ENCODE data around the gene STOX1.
A peak's percentile ranks its signal among the peaks of the same experiment; 100 is the strongest.
"Not testable (repeated sequence)": the region's sequence is repeated elsewhere in the genome, so short reads cannot be mapped to it uniquely, and the experiment has no call there.

STOX1 gene

GRCh38 chr10:68829952-68830351 lies 2.6 kb downstream of the STOX1 start:
- DNase-seq (ENCODE audit: low read depth) = no peak

GRCh38 chr10:68831961-68832455 lies 4.7 kb downstream of the STOX1 start:
- DNase-seq (ENCODE audit: low read depth) = no peak

GRCh38 chr10:68832601-68833000 lies 5.3 kb downstream of the STOX1 start:
- DNase-seq (ENCODE audit: low read depth) = no peak

- no peak for DNase-seq (ENCODE audit: low read depth)
Measured at GRCh38 chr10:68837626-68838322, 10.4 kb downstream of the STOX1 start.

- not testable (repeated sequence) for DNase-seq (ENCODE audit: low read depth)
Measured at GRCh38 chr10:68840650-68841049, 13.3 kb downstream of the STOX1 start.

- DNase-seq (ENCODE audit: low read depth) = no peak
Measured at GRCh38 chr10:68848281-68848680, 20.9 kb downstream of the STOX1 start.

- DNase-seq (ENCODE audit: low read depth) = no peak
Measured at GRCh38 chr10:68848806-68849205, 21.5 kb downstream of the STOX1 start.

GRCh38 chr10:68856352-68856751 lies 29.0 kb downstream of the STOX1 start:
- DNase-seq (ENCODE audit: low read depth) = no peak

- no peak for DNase-seq (ENCODE audit: low read depth)
Measured at GRCh38 chr10:68857005-68857404, 29.7 kb downstream of the STOX1 start.

GRCh38 chr10:68861253-68861652 lies 33.9 kb downstream of the STOX1 start:
- no peak for DNase-seq (ENCODE audit: low read depth)

- no peak for DNase-seq (ENCODE audit: low read depth)
Measured at GRCh38 chr10:68864611-68865010, 37.3 kb downstream of the STOX1 start.

GRCh38 chr10:68868173-68868572 lies 40.8 kb downstream of the STOX1 start:
- DNase-seq (ENCODE audit: low read depth) = not testable (repeated sequence)

GRCh38 chr10:68869623-68870022 lies 42.3 kb downstream of the STOX1 start:
- no peak for DNase-seq (ENCODE audit: low read depth)

- DNase-seq (ENCODE audit: low read depth) = peak; percentile 15
Measured at GRCh38 chr10:68870061-68870460, 42.7 kb downstream of the STOX1 start.

- DNase-seq (ENCODE audit: low read depth) = no peak
Measured at GRCh38 chr10:68870545-68871104, 43.3 kb downstream of the STOX1 start.

GRCh38 chr10:68871105-68871711 lies 43.9 kb downstream of the STOX1 start:
- DNase-seq (ENCODE audit: low read depth) = peak; percentile 75

GRCh38 chr10:68871731-68872342 lies 44.5 kb downstream of the STOX1 start:
- DNase-seq (ENCODE audit: low read depth) = peak; percentile 91

- no peak for DNase-seq (ENCODE audit: low read depth)
Measured at GRCh38 chr10:68876246-68877138, 49.2 kb downstream of the STOX1 start.

- DNase-seq (ENCODE audit: low read depth) = no peak
Measured at GRCh38 chr10:68877482-68878110, 50.3 kb downstream of the STOX1 start.

GRCh38 chr10:68878496-68878895 lies 51.2 kb downstream of the STOX1 start:
- DNase-seq (ENCODE audit: low read depth) = no peak

GRCh38 chr10:68879628-68880027 lies 52.3 kb downstream of the STOX1 start:
- DNase-seq (ENCODE audit: low read depth) = no peak

All from EH (cell line).